GM19193 (cell line): ENCODE measurements around the gene PTPRN2.

Experiments
- POLR2A ChIP-seq: IDR thresholded peaks from 4 replicates; pipeline ENCODE4 v1.6.1; 2011; ENCODE audit not compliant: insufficient read depth, insufficient read length; ENCODE audit errors: extremely low read depth

The PTPRN2 gene

GRCh38 chr7:158300427-158300826 is 287.2 kb downstream of the PTPRN2 start:
- TF ChIP-seq POLR2A: no peak

DNA sequence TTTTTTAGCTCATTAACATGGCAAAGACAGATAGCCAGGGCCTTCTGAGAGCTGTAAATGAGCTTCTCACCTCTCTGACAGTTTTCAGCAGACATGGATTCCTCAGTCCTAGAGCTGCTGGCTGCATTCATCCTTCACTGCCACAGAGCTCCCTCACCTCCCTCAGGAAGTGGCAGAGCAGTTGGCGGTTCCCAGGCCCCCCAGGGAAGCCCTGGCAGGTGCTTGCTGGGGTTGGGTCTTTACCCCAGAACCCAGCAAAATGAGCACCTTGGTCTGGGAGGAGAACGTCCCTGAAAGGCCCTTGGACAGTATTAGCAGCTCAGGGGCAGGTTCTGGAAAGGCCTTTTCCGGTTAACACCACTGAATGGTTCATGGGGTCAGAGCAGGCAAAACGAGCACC is 288.0 kb downstream of the PTPRN2 start:
- TF ChIP-seq POLR2A: no peak

DNA sequence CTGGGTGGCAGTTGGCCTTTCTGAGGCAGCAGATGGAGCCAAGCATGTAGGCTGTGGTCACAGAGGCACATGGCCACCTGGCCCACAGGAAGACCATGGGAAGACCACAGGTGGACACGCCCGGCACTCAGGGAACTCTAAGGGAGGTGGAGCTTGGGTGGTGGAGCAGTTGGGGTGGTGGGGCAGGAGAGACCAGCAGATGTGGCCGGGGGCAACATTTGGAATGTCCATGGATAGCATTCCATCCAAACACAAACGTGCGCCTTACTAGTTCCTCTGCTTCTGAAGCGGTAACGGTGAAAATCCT is 290.9 kb downstream of the PTPRN2 start:
- TF ChIP-seq POLR2A: no peak

DNA sequence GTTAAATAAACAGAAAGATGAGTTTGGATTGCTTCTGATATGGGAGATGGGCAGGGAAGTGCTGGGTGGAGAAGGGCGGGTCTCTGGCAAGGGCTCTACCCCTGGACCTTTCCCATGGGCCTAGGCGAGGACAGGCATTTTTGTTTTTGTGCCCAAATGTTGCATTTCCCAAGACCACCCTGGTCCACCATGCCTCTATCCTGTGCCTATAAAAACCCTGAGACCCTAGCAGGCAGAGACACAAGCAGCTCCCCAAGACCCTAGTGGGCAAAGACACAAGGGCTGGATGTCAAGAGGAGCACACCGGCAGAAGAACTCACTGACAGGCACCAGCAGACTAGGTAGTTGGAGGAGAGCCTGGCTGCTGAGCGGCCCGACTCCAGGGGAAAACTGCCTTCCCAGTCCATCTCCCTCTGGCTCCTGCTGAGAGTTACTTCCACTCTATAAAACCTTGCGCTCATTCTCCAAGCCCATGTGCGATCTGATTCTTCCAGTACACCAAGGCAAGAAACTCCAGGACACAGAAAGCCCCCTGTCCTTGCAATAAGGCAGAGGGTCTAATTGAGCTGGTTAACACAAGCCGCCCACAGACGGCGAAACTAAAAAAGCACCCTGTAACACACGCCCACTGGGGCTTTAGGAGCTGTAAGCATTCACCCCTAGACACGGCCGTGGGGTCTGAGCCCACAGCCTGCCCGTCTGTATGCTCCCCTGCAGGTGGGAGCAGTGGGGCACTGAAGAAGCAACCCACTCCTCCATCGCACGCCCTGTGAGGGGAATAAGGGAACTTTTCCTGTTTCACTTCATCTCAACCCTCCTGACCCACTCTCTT is 291.4 kb downstream of the PTPRN2 start:
- no peak for TF ChIP-seq POLR2A

- TF ChIP-seq POLR2A: no peak
These were observed 294.7 kb downstream of the PTPRN2 start for GRCh38 chr7:158292948-158293347.

DNA sequence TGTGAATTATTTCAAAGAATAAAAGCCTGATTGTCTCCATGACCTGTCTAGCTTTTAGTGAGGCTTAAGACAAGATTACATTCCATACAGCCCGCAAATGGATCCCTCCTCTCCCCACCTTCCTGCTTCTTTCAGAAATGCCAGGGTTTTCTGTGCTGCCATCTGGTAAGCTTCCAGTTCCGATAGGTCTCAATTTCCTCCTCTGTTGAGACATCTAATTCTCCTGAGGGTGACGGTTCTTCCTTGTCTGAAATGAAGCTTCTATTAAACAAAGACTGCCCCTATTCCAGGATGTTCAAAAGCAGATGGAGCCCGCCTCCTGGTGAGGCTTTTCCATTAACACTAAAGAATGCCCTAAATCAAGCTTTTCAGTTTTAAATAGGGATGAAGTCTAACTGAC is 295.6 kb downstream of the PTPRN2 start:
- TF ChIP-seq POLR2A: no peak

- no peak for TF ChIP-seq POLR2A
These were observed 297.7 kb downstream of the PTPRN2 start for GRCh38 chr7:158289761-158290523.

- TF ChIP-seq POLR2A: no peak
These were observed 298.4 kb downstream of the PTPRN2 start for GRCh38 chr7:158289231-158289630.

- TF ChIP-seq POLR2A: no peak
These were observed 301.4 kb downstream of the PTPRN2 start for GRCh38 chr7:158286210-158286609.

- TF ChIP-seq POLR2A: no peak
These were observed 302.2 kb downstream of the PTPRN2 start for GRCh38 chr7:158285383-158285770.

DNA sequence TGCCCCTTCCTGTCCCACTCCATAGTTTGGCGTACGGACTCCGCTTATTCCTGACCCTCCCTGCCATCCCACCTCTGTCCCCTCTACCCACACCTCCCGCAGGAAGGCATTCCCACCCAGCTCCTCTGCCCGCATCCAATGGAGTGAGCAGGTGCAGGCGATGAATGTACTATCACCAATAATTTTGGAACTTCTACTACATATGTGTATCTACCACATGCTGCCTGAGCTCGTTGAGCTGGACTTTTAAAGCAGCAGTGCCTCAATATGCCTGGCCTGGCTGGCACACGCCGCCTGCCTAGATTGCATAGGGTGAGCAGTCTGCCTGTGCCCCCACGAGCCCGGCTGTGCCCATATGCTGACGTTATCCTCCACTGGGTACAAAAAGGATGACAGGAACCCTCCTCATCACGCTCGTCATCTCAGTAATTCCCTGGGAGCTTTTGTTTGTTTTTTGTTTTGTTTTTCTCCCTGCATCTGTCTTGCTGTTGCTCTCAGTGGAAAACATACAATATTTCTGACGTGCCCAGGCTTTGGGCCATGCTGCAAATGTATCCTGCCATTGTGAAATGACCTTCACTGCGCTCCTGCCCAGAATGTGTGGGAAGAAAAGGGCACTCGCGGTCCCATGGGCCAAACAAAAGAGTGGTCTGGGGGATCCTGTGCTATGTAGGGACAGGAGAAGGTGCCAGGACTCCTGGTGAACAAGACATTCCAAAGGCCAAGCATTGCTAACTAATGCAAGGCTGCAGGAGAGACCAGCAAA is 302.8 kb downstream of the PTPRN2 start:
- TF ChIP-seq POLR2A: no peak

GRCh38 chr7:158284121-158284520 is 303.5 kb downstream of the PTPRN2 start:
- no peak for TF ChIP-seq POLR2A

DNA sequence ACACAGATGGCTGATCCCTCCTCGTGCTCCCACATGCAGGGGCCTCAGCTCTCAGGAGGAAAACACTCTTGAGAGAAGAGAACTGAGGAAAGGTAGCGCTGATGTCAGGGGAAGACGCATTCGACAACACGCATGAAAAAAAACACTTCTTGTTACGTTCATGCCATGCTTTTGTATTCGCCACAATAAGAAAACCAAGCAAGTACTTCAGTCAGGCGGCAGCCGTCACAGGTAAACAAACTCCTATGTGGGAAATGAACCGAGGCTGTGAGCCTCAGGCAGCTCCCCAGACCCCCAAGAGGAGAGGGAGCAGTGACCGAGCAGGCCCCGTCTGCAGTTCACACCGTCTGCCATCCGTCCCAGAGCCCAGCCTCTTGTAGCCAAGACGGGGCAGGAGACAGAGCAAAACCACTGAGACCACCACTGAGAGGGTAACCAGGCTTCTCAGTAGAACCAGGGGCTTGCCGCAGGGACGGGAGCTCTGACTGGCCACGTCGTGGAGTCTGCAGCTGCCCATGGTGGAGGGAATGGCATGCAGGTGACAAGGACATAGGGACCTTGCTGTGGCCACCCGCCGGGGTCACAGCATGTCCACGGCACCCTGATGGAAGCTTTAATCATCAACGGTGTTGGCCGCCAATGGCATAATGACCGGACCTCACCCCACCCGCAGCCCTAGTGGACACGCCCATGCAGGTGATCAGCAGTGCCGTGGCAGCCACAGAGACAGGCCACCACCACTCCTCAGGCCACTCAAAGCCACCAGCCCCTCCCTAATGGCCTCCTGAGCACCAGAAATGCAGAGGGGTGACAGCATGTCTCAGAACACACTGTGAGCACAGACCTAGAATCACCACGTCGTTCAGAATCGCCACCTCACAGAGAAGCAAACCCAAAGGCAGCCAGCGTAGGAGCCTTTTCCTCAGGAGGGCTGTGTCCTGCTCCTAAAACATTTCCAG is 304.3 kb downstream of the PTPRN2 start:
- TF ChIP-seq POLR2A: no peak

GRCh38 chr7:158282461-158283001 is 305.1 kb downstream of the PTPRN2 start:
- no peak for TF ChIP-seq POLR2A

DNA sequence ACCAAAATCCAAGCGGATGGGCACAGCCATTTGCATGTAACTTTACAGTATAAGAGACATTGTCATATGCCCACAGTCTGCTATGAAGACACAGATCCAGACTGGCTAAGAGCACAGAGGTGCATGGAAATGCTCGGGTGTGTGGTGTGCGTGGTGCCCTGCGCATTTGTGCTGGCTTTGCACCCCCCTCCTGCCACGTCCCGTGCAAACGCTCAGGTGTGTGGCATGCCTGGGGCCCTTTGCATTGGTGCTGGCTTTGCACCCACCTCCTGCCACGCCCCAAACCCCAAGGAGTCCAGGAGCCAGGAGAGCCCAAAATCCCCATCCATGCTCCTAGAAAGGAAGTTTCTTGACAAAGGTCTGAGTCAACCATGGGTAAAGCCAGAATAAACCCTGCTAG is 306.2 kb downstream of the PTPRN2 start:
- TF ChIP-seq POLR2A: no peak
